HCT116 (cell line): ENCODE data around the gene SCN3A. TPM values are rescaled to one million over a fixed set of nuclear protein-coding genes. Genes with fewer than 3 reads are reported as not detected.

Experiments
- ATAC-seq: fragments of 200-7000 bp; cut with Tn5 transposase; 2 replicates; pipeline ENCODE4 v1.9.1; 2020; ENCODE audit warnings: mild to moderate bottlenecking, moderate library complexity
- BruUV-seq: library from RNA; stranded (reverse); fragments of 400-500 nt; replicated peaks from 2 replicates; lab custom pipeline; 2021; lab: Mats Ljungman, UMichigan
- CTCF ChIA-PET: fragments of 300-600 bp; sonication (Branson Sonifier 250); formaldehyde crosslinking; loops from one replicate; lab custom pipeline; 2021; ENCODE audit warnings: antibody characterized with exemption; lab: Charles Lee
- POLR2A ChIA-PET: fragments of 300-600, 350-600 bp; sonication (Branson Sonifier 250); formaldehyde crosslinking; loops from one replicate; lab custom pipeline; 2021; ENCODE audit warnings: antibody characterized with exemption; lab: Charles Lee
- RAD21 ChIA-PET, 2 experiments: fragments of 300-600 bp; sonication (Branson Sonifier 250); formaldehyde crosslinking; loops; one replicate each; lab custom pipeline; 2023; ENCODE audit warnings: low total read pairs in 2 of 2; ENCODE audit not compliant: uncharacterized antibody in 2 of 2, unreplicated experiment in 2 of 2, low non-redundant PET in 1 of 2; lab: Charles Lee
- DNase-seq: peaks from one replicate; pipeline ENCODE4 v3.0.0-alpha.2; 2010; ENCODE audit warnings: low read depth, low spot score
- H2AFZ ChIP-seq: fragments of 200-600 bp; shearing (Covaris generic), sonication (generic); 2 replicates; pipeline ENCODE4 v1.6.1; 2017; ENCODE audit warnings: low read depth, mixed run types, mixed read lengths, antibody characterized with exemption, low read length; ENCODE audit not compliant: poor library complexity, severe bottlenecking
- H3K27ac ChIP-seq: 2 replicates; pipeline ENCODE4 v1.5.1; 2012; ENCODE audit warnings: low read depth, low read length
- H3K27me3 ChIP-seq: fragments of 200-600 bp; sonication (generic); 2 replicates; pipeline ENCODE4 v1.6.1; 2016; ENCODE audit warnings: mixed run types, low read length, mixed read lengths; ENCODE audit not compliant: insufficient read depth
- H3K36me3 ChIP-seq, 2 experiments: fragments of 200-500 bp in 1 of 2; fragments of 200-600 bp in 1 of 2; sonication (Bioruptor generic) in 1 of 2; sonication (generic) in 1 of 2; 2 replicates each; pipeline versions ENCODE4 v1.5.1 to v1.6.1; 2014 to 2016; ENCODE audit warnings: low read length in 2 of 2, inconsistent platforms in 1 of 2, mixed read lengths in 1 of 2, mixed run types in 1 of 2; ENCODE audit not compliant: insufficient read depth in 2 of 2, control insufficient read depth in 1 of 2
- H3K4me1 ChIP-seq, 2 experiments: fragments of 200-600 bp in 1 of 2; sonication (generic) in 1 of 2; 2 replicates each; pipeline versions ENCODE4 v1.5.1 to v1.6.1; 2012 to 2017; ENCODE audit warnings: low read length in 2 of 2, inconsistent platforms in 1 of 2, mild to moderate bottlenecking in 1 of 2, mixed read lengths in 1 of 2, mixed run types in 1 of 2, moderate library complexity in 1 of 2; ENCODE audit not compliant: insufficient read depth in 2 of 2, control insufficient read depth in 1 of 2
- H3K4me2 ChIP-seq: fragments of 200-600 bp; sonication (generic); 2 replicates; pipeline ENCODE4 v1.6.1; 2017; ENCODE audit warnings: mixed run types, low read length, mixed read lengths
- H3K4me3 ChIP-seq, 2 experiments: fragments of 200-600 bp in 1 of 2; sonication (generic) in 1 of 2; replicated peaks in 1 of 2; 2 replicates each; pipeline ENCODE4 v1.5.1; 2011 to 2016; ENCODE audit warnings: low read length in 2 of 2, control low read depth in 1 of 2, low read depth in 1 of 2, mild to moderate bottlenecking in 1 of 2, mixed read lengths in 1 of 2, mixed run types in 1 of 2
- H3K79me2 ChIP-seq: fragments of 200-600 bp; sonication (generic); 2 replicates; pipeline ENCODE4 v1.6.1; 2017; ENCODE audit warnings: mild to moderate bottlenecking, mixed run types, low read length, moderate library complexity, mixed read lengths; ENCODE audit not compliant: insufficient read depth
- H3K9ac ChIP-seq: fragments of 200-600 bp; sonication (generic); 2 replicates; pipeline ENCODE4 v1.6.1; 2016; ENCODE audit warnings: low read length, mixed read lengths
- H3K9me2 ChIP-seq: fragments of 200-600 bp; sonication (generic), shearing (Covaris generic); 2 replicates; pipeline ENCODE4 v1.6.1; 2017; ENCODE audit warnings: mixed run types, mild to moderate bottlenecking, moderate library complexity; ENCODE audit not compliant: insufficient read depth
- H3K9me3 ChIP-seq, 2 experiments: fragments of 200-500 bp in 1 of 2; fragments of 200-600 bp in 1 of 2; sonication (Bioruptor generic) in 1 of 2; sonication (generic) in 1 of 2; 2 replicates each; pipeline ENCODE4 v1.6.1; 2014 to 2017; ENCODE audit warnings: low read length in 2 of 2, mixed read lengths in 2 of 2, inconsistent platforms in 1 of 2, low read depth in 1 of 2, mild to moderate bottlenecking in 1 of 2, mixed run types in 1 of 2, moderate library complexity in 1 of 2; ENCODE audit not compliant: control insufficient read depth in 1 of 2, insufficient read depth in 1 of 2
- H4K20me1 ChIP-seq: fragments of 200-600 bp; sonication (generic), shearing (Covaris generic); 2 replicates; pipeline ENCODE4 v1.6.1; 2017; ENCODE audit warnings: mixed run types, mild to moderate bottlenecking, moderate library complexity; ENCODE audit not compliant: insufficient read depth
- CBX3 ChIP-seq: IDR thresholded peaks from 2 replicates; pipeline ENCODE4 v1.6.1; 2012; ENCODE audit warnings: low read depth
- CEBPB ChIP-seq: IDR thresholded peaks from 2 replicates; pipeline ENCODE4 v1.6.1; 2012; ENCODE audit warnings: low read depth
- ELF1 ChIP-seq: IDR thresholded peaks from 2 replicates; pipeline ENCODE4 v1.6.1; 2012; ENCODE audit warnings: low read depth, borderline replicate concordance
- EZH2phosphoT487 ChIP-seq: fragments of 200-600 bp; IDR thresholded peaks from 2 replicates; pipeline ENCODE4 v1.6.1; 2018; ENCODE audit warnings: antibody characterized with exemption, borderline replicate concordance
- FOSL1 ChIP-seq: IDR thresholded peaks from 2 replicates; pipeline ENCODE4 v1.6.1; 2012; ENCODE audit warnings: low read depth
- JUND ChIP-seq: IDR thresholded peaks from 2 replicates; pipeline ENCODE4 v1.6.1; 2012
- POLR2A ChIP-seq: IDR thresholded peaks from 2 replicates; pipeline ENCODE4 v1.7.0; 2011; ENCODE audit warnings: borderline replicate concordance; ENCODE audit not compliant: insufficient read depth, insufficient read length; ENCODE audit errors: extremely low read depth
- POLR2AphosphoS5 ChIP-seq: IDR thresholded peaks from 2 replicates; pipeline ENCODE4 v1.6.1; 2011; ENCODE audit warnings: mild to moderate bottlenecking, low read depth, low read length, moderate library complexity
- RAD21 ChIP-seq: IDR thresholded peaks from 2 replicates; pipeline ENCODE4 v1.6.1; 2012; ENCODE audit warnings: low read depth, mild to moderate bottlenecking
- YY1 ChIP-seq: IDR thresholded peaks from 2 replicates; pipeline ENCODE4 v1.6.1; 2011; ENCODE audit warnings: low read length, low read depth, moderate library complexity, mild to moderate bottlenecking; ENCODE audit not compliant: insufficient replicate concordance; ENCODE audit errors: extremely low read depth
- ZFX ChIP-seq: fragments of 450-650 bp; IDR thresholded peaks from 2 replicates; pipeline ENCODE4 v1.6.1; 2017
- ZNF274 ChIP-seq: fragments of 200-500 bp; sonication (Bioruptor generic); IDR thresholded peaks from 2 replicates; pipeline ENCODE4 v1.6.1; 2014; ENCODE audit warnings: mild to moderate bottlenecking, low read depth, low read length, inconsistent platforms
- intact Hi-C: fragments of 100-400 bp; cut with micrococcal nuclease; formaldehyde crosslinking; loops from 2 replicates; pipeline ENCODE4 v1.10.0; 2022
- total RNA-seq: library from RNA; stranded (reverse); gene quantifications from one replicate; pipeline ENCODE4 v1.2.1, GENCODE V29; 2021; ENCODE audit not compliant: unreplicated experiment
- TF ChIP-seq, protein P1 (sequence below): IDR thresholded peaks from 2 replicates; pipeline ENCODE4 v1.6.1; 2011; ENCODE audit warnings: mild to moderate bottlenecking, low read length, moderate library complexity; ENCODE audit not compliant: insufficient replicate concordance; ENCODE audit errors: extremely low read depth
- TF ChIP-seq, protein P2 (sequence below): IDR thresholded peaks from 2 replicates; pipeline ENCODE4 v1.6.1; 2012
- TF ChIP-seq, protein P3 (sequence below), 3 experiments: fragments of 200-600 bp in 1 of 3; sonication (generic) in 1 of 3; IDR thresholded peaks in 2 of 3; conservative IDR thresholded peaks in 1 of 3; 2 replicates each; pipeline ENCODE4 v1.5.1; 2012 to 2017; ENCODE audit warnings: low read depth in 2 of 3, low read length in 2 of 3, antibody characterized with exemption in 1 of 3, borderline replicate concordance in 1 of 3, control low read depth in 1 of 3, mild to moderate bottlenecking in 1 of 3, mixed read lengths in 1 of 3, mixed run types in 1 of 3, moderate library complexity in 1 of 3; ENCODE audit not compliant: insufficient read depth in 1 of 3

SCN3A gene
- total RNA-seq, 1 experiment from 2014 or later: not detected

DNA sequence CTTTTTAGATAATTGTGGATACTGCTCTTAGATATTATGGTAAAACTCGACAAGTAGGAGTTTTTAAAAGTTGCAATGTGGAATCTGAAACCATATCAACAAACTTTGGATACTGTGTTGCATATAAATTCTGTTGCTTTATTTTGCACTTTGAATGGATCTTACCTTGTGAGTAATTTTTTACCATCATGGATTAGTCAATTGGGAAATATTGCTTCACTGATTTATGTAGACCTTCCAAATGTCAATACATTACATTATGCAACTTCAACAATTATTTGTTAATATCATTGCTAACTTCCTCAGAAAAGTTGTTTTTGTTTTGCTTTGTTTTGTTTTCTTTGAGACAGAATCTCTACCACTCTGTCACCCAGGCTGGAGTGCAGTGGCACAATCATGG lies 146.5 kb downstream of the SCN3A start:
- no peaks in the 10 kb centered on the region for H3K4me1 ChIP-seq
- H3K27ac ChIP-seq: no peak overlapping the region
- no peaks in the 10 kb centered on the region for H3K9me3 ChIP-seq

DNA sequence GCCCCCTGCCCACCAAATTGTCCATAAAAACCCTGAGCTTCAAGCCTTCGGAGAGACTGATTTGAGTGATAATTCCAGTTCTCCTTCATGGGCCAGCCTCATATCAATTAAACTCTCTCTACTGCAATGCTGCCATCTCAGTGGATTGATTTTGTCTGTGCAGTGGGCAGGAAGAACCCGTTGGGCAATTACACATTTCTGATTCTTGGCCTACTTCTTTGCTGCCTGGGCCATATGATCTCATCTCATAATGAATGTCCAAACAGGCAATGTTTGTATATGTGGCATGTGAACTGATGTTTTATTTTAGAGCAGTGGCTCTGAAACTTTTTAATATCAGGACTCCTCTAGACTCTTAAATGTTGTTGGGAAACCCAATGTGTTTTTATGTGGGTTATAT lies 147.3 kb downstream of the SCN3A start:
- Histone ChIP-seq H3K4me1 (no peaks in the 10 kb centered on the region), H4K20me1 (no peaks in the 10 kb centered on the region), H3K4me2 (no peak overlapping the region), H3K4me3 (no peak overlapping the region), H3K27me3 (no peaks in the 10 kb centered on the region), H3K9ac (no peak overlapping the region), H3K27ac (no peak overlapping the region), H3K9me3 (no peaks in the 10 kb centered on the region), H3K9me2 (no peaks in the 10 kb centered on the region), H2AFZ (no peak overlapping the region), H3K36me3 (no peaks in the 10 kb centered on the region), H3K79me2 (no peaks in the 10 kb centered on the region)
- ChIA-PET RAD21 (no interaction called here), POLR2A (no interaction called here), CTCF (no interaction called here)
- intact Hi-C loops: no loop called here
- no peak for DNase-seq
- TF ChIP-seq POLR2AphosphoS5 (no peak), YY1 (no peak), ZNF274 (no peak), FOSL1 (no peak), JUND (no peak), POLR2A (no peak), EZH2phosphoT487 (no peak), CEBPB (no peak)
- TF ChIP-seq, protein P1, sequence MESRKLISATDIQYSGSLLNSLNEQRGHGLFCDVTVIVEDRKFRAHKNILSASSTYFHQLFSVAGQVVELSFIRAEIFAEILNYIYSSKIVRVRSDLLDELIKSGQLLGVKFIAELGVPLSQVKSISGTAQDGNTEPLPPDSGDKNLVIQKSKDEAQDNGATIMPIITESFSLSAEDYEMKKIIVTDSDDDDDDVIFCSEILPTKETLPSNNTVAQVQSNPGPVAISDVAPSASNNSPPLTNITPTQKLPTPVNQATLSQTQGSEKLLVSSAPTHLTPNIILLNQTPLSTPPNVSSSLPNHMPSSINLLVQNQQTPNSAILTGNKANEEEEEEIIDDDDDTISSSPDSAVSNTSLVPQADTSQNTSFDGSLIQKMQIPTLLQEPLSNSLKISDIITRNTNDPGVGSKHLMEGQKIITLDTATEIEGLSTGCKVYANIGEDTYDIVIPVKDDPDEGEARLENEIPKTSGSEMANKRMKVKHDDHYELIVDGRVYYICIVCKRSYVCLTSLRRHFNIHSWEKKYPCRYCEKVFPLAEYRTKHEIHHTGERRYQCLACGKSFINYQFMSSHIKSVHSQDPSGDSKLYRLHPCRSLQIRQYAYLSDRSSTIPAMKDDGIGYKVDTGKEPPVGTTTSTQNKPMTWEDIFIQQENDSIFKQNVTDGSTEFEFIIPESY: no peak
- TF ChIP-seq, protein P2, sequence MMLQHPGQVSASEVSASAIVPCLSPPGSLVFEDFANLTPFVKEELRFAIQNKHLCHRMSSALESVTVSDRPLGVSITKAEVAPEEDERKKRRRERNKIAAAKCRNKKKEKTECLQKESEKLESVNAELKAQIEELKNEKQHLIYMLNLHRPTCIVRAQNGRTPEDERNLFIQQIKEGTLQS: no peak
- no peak for ATAC-seq
- no TSS peak for BruUV-seq

More for the DNA sequence above, 146.5 kb downstream of the SCN3A start:
- ChIA-PET RAD21 (no interaction called here), CTCF (no interaction called here), POLR2A (no interaction called here)
- BruUV-seq: no TSS peak
- ATAC-seq (no peak), DNase-seq (no peak)
- no peaks in the 10 kb centered on the region for H3K9me2 ChIP-seq
- H3K27me3 ChIP-seq: no peaks in the 10 kb centered on the region
- no peak overlapping the region for H3K4me3 ChIP-seq
- no peak overlapping the region for H3K4me2 ChIP-seq
- H3K9ac ChIP-seq: no peak overlapping the region
- no peaks in the 10 kb centered on the region for H4K20me1 ChIP-seq
- H3K36me3 ChIP-seq: no peaks in the 10 kb centered on the region
- intact Hi-C loops: no loop called here
- H3K79me2 ChIP-seq: no peaks in the 10 kb centered on the region
- TF ChIP-seq ELF1: no peak
- no peak for TF ChIP-seq ZFX
- TF ChIP-seq, protein P3, sequence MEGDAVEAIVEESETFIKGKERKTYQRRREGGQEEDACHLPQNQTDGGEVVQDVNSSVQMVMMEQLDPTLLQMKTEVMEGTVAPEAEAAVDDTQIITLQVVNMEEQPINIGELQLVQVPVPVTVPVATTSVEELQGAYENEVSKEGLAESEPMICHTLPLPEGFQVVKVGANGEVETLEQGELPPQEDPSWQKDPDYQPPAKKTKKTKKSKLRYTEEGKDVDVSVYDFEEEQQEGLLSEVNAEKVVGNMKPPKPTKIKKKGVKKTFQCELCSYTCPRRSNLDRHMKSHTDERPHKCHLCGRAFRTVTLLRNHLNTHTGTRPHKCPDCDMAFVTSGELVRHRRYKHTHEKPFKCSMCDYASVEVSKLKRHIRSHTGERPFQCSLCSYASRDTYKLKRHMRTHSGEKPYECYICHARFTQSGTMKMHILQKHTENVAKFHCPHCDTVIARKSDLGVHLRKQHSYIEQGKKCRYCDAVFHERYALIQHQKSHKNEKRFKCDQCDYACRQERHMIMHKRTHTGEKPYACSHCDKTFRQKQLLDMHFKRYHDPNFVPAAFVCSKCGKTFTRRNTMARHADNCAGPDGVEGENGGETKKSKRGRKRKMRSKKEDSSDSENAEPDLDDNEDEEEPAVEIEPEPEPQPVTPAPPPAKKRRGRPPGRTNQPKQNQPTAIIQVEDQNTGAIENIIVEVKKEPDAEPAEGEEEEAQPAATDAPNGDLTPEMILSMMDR (IDR thresholded peaks at IDR 0.05 in 2 of 3, conservative IDR thresholded peaks at IDR 0.05 in 1 of 3; ENCODE audit: borderline replicate concordance in 1 of 3, insufficient read depth in 1 of 3, low read depth in 2 of 3, low read length in 2 of 3): no peak
- no peak for TF ChIP-seq CBX3
- no peak for TF ChIP-seq RAD21
- no peak overlapping the region for H2AFZ ChIP-seq
